HUES6 (cell line): ENCODE data around the gene PDIA6.

Experiments used
- H3K27ac ChIP-seq: 2 replicates; pipeline ENCODE4 v1.7.0; 2013; ENCODE audit warnings: low read depth, mild to moderate bottlenecking, low read length, inconsistent platforms
- H3K27me3 ChIP-seq: 2 replicates; pipeline ENCODE4 v1.6.1; 2013; ENCODE audit warnings: low read length; ENCODE audit not compliant: control insufficient read depth, insufficient read depth
- H3K36me3 ChIP-seq: 2 replicates; pipeline ENCODE4 v1.6.1; 2013; ENCODE audit warnings: low read length; ENCODE audit not compliant: control insufficient read depth, insufficient read depth
- H3K4me1 ChIP-seq: 2 replicates; pipeline ENCODE4 v1.6.1; 2013; ENCODE audit warnings: low read length; ENCODE audit not compliant: control insufficient read depth, insufficient read depth
- H3K4me3 ChIP-seq: 2 replicates; pipeline ENCODE4 v1.5.1; 2013; ENCODE audit warnings: low read depth, low read length
- H3K9ac ChIP-seq: one replicate; pipeline ENCODE4 v1.6.1; 2013; ENCODE audit warnings: mild to moderate bottlenecking, low read length
- H3K9me3 ChIP-seq: 2 replicates; pipeline ENCODE4 v1.6.1; 2013; ENCODE audit warnings: low read depth, low read length; ENCODE audit not compliant: control insufficient read depth, insufficient read depth

The PDIA6 gene

DNA sequence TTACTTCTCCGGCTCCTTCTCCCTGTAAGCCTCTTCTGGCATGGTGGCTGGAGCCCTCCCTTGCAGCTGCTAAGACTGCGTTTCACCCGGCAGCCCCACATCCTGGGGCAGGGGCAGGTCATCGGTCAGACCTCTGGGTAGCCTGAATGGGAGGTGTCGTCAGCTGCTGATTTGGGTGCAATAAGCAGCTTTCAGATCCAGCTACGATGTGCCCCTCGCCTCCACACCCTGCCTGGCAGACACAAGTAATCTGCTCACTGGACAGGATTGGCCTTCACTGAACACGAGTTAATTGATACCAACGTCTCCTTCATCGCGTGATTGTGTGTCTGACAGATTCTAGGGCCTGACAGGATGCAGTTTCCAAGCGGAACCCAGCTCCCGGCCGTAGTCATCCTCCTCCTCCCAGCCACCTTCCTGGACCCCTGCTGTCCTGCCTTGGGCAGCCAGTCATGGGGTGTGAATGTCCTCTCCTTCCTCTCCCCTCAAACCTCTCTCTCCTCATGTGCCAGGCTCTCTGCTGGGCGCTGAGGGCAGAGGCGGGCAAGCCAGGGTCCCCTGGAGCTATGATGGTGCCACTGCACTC lies 18.9 kb upstream of the PDIA6 start:
- Histone ChIP-seq H3K9ac (no peak overlapping the region), H3K27ac (no peak overlapping the region), H3K4me1 (peaks cover 14% of the 10 kb centered on the region), H3K9me3 (no peaks in the 10 kb centered on the region), H3K27me3 (peaks cover 24% of the 10 kb centered on the region), H3K36me3 (no peaks in the 10 kb centered on the region), H3K4me3 (no peak overlapping the region)

DNA sequence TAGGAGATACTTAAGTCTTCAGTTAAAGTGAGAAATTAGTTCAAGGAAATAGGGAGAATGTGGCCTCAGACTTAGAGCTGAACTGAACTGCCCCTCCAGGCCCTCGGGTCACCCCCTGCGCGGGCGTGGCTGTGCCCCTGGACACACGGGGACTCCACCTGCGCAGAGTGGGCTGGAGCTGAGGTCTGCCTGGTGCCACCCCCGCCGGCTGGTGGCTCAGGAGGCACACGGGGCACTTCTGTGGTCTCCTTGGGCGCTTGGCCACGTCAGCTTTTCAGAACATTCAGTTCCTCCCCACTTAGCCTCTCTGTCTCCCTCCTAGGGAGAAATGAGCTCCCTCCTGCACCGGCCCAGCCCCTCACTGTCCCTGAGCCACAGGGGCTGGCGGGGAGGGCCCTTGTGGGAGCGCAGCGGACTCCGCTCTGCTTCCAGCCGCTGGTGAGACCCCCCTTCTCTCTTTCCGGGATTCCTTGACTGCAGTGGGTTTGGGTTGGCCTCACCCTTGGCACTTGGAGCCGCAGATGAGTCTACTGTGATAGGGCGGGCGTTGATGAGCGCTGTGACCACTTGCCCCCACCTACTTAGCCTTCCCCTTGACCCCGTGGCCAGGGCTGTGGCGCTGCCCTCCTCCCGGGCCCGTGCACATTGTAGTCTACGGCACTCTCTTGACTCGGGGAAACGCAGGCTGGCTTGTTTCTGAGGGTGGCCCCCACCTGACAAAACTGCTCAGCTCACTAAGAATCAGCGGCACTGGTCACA lies 18.2 kb upstream of the PDIA6 start:
- Histone ChIP-seq H3K27me3 (peaks cover 24% of the 10 kb centered on the region), H3K9ac (no peak overlapping the region), H3K4me3 (no peak overlapping the region)

DNA sequence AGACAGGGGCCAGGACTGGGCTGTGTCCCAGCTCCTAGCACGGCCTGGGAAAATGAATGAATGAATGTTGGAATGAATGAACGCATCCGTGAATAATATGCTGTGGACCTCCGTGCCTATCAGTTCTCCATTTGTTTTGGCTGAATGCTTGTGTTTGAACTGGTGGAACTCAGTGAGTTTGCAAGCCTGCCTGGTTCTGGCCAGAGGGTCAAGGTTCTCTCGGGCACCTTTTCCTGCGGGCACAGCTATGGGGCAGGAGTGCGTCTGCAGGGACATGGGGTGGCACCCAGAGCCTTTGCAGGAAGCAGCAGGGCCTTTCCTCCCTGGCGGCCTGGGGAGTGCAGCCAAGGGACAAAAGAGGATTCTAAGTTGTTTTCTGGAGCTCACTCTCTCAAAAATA lies 17.6 kb upstream of the PDIA6 start:
- Histone ChIP-seq H3K4me3 (no peak overlapping the region), H3K27me3 (peaks cover 24% of the 10 kb centered on the region), H3K9ac (no peak overlapping the region), H3K4me1 (peaks cover 14% of the 10 kb centered on the region), H3K36me3 (no peaks in the 10 kb centered on the region), H3K9me3 (no peaks in the 10 kb centered on the region), H3K27ac (no peak overlapping the region)

More for the DNA sequence above, 18.2 kb upstream of the PDIA6 start:
- Histone ChIP-seq H3K36me3 (no peaks in the 10 kb centered on the region), H3K27ac (no peak overlapping the region), H3K4me1 (peaks cover 14% of the 10 kb centered on the region), H3K9me3 (no peaks in the 10 kb centered on the region)

DNA sequence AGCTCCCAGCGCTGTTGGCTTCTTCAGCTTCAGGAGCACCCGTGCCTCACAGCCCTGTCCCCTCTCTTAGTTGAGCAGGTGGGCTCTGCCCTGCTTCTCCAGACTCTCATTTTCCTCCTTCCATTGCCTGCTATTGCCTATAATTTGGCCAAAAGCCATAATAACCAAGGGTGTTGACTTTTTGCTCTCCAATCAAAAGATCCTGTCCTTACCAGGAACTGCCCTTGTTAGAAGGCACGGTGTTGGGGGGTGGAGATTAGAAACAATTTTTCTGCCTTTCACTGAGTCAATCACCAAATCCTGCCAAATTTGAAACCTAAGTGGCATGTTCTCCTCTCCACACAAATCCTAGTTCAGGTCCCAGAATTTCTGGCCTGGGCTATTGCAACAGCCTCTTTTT lies 16.7 kb upstream of the PDIA6 start:
- H3K27ac ChIP-seq: no peak overlapping the region

DNA sequence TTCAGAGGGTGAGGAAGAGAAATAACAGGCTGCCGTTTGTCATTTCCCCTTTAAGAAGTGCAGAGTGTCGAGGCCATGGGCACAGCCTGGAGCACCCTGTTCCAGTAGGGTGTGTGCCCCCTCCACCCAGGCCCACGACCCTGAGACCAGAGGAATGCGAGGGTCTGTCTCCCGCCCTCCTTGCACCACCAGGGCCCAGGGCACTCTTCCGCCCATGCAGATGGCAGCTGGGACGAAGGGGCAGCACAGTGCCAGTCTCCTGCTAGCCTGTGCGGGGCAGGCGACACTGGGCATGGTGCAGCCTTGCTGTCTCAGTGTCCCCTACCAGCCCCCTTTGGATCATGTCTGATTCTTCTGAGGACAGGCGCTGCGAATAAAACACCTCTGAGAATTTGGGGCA lies 15.8 kb upstream of the PDIA6 start:
- H3K36me3 ChIP-seq: no peaks in the 10 kb centered on the region
- no peaks in the 10 kb centered on the region for H3K9me3 ChIP-seq
- H3K27me3 ChIP-seq: peaks cover 15% of the 10 kb centered on the region
- H3K27ac ChIP-seq: no peak overlapping the region
- H3K4me3 ChIP-seq: no peak overlapping the region
- peaks cover 14% of the 10 kb centered on the region for H3K4me1 ChIP-seq
- no peak overlapping the region for H3K9ac ChIP-seq

More for the DNA sequence above, 16.7 kb upstream of the PDIA6 start:
- Histone ChIP-seq H3K9me3 (no peaks in the 10 kb centered on the region), H3K27me3 (peaks cover 23% of the 10 kb centered on the region), H3K4me1 (peaks cover 14% of the 10 kb centered on the region), H3K36me3 (no peaks in the 10 kb centered on the region), H3K4me3 (no peak overlapping the region), H3K9ac (no peak overlapping the region)

DNA sequence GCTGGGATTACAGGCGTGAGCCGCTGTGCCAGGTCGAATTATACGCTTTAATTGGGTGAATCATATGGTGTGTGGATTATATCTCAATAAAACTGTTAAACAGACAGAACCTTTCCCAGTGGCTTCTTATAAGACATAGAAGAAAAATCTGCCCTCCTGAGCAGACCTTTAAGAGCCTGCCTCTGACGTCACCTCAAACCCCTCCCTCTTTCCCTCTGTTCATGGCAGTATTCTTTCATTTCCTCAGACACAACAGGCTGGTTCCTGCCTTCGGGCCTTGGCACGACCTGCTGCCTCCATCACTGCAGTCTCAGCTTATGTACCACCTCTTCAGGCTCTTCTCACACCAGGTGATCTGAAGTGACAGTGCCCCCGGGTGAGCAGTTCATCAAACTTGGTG lies 14.0 kb upstream of the PDIA6 start:
- H3K4me3 ChIP-seq: no peak overlapping the region
- H3K27ac ChIP-seq: no peak overlapping the region
- 0 out of 2 replicates have a peak, but pooled peaks cover 2% of the 10 kb centered on the region for H3K27me3 ChIP-seq
- no peaks in the 10 kb centered on the region for H3K9me3 ChIP-seq
- no peaks in the 10 kb centered on the region for H3K36me3 ChIP-seq
- H3K4me1 ChIP-seq: peaks cover 8% of the 10 kb centered on the region; the same call in 1 of the 2 replicates
- H3K9ac ChIP-seq: no peak overlapping the region

DNA sequence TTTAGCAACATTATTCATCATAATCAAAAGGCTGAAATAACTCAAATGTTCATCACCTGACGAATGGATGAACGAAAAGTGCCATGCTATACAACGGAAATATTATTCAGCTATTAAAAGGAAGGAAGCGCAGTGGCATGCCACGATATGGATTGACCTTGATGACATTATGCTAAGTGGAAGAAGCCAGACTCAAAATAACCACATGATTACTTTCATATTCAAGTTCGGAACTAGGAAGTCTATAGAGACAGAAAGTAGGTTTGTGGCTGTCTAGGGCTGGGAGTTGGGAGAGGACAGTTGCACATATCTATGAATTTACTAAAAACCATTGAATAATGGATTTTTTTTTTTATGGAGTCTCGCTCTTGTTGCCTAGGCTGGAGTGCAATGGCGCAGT lies 13.4 kb upstream of the PDIA6 start:
- Histone ChIP-seq H3K27me3 (no peaks in the 10 kb centered on the region), H3K36me3 (no peaks in the 10 kb centered on the region), H3K9me3 (no peaks in the 10 kb centered on the region), H3K27ac (no peak overlapping the region), H3K4me1 (peaks cover 2% of the 10 kb centered on the region; the same call in 1 of the 2 replicates), H3K9ac (no peak overlapping the region), H3K4me3 (no peak overlapping the region)

DNA sequence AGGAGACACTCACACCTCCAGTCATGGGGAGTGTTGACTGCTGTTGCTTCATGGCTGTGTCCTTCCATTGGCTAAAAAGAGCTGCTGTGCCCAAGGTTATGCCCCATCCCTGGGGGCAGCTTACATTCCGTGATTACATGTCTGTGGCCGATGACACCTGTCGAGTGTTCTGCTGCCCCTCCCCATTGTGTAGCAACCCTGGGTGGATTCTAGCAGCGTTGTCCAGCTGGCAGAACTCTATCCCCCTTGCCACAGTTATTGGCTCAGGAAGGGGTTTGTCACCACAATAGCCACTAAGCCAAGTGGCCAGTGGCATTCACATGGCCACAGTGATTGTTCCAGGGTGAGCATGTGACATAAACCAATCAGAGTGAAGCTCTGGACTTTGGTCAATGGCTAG lies 11.6 kb upstream of the PDIA6 start:
- no peak overlapping the region for H3K9ac ChIP-seq
- H3K36me3 ChIP-seq: no peaks in the 10 kb centered on the region
- no peaks in the 10 kb centered on the region for H3K4me1 ChIP-seq
- no peak overlapping the region for H3K27ac ChIP-seq
- no peak overlapping the region for H3K4me3 ChIP-seq
- no peaks in the 10 kb centered on the region for H3K9me3 ChIP-seq
- H3K27me3 ChIP-seq: no peaks in the 10 kb centered on the region

DNA sequence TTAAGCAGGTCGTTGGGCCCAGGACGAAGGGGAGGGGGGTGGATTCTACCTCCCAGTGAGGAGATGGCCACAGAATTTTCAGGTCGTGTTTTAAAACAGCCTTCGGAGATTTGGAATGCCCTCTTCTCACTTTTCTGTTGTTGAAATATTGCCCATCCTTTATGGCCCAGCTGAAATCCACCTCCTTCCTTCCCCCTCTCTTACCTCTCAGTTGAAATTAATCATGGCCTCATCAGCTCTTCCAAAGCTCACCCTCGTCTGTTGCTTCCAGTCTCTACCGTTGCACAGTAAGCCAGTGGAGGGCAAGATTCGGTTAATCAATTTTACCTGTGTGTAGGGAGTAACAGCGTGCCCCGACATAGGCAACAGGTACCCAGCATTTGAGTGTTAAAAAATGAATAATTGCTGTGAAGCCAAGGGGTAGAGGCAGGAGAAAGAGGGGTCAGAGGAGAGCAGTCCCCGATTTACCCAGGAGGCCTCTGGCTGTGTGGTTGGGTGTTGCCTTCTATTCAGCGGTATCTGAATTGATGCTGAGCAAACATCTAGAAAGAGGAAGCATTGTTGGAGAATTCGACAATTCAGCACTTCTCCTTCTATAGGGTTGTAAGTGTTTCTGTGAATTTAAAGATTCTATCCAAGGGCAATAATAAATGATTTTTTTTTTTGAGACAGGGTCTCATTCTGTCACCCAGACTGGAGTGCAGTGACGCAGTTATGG lies 8.6 kb upstream of the PDIA6 start:
- no peak overlapping the region for H3K27ac ChIP-seq
- no peaks in the 10 kb centered on the region for H3K36me3 ChIP-seq
- H3K9ac ChIP-seq: no peak overlapping the region
- no peaks in the 10 kb centered on the region for H3K9me3 ChIP-seq
- H3K4me3 ChIP-seq: no peak overlapping the region
- no peaks in the 10 kb centered on the region for H3K4me1 ChIP-seq
- H3K27me3 ChIP-seq: no peaks in the 10 kb centered on the region

DNA sequence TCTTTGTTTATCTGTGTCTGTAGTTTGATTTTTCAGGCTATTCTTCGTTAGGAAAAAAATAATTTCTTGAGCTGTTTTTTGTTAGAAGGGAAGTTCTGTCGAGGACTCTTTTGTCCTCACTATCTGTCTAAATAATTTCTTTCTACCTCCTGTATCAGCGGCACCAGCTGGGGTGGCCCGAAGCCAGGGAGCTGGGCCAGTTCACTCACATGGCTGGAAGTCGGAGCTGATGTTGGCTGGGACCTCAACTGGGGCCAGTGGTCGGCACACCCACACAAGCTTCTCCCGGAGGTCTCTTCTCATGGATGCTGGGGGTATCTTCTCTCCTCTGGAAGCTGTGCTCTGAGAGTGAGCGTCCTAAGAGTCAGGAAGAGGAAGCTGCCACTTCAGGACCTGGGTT lies 8.0 kb upstream of the PDIA6 start:
- no peaks in the 10 kb centered on the region for H3K36me3 ChIP-seq
- no peaks in the 10 kb centered on the region for H3K4me1 ChIP-seq
- H3K4me3 ChIP-seq: no peak overlapping the region
- H3K27me3 ChIP-seq: no peaks in the 10 kb centered on the region
- H3K9me3 ChIP-seq: no peaks in the 10 kb centered on the region
- H3K9ac ChIP-seq: no peak overlapping the region
- H3K27ac ChIP-seq: no peak overlapping the region

DNA sequence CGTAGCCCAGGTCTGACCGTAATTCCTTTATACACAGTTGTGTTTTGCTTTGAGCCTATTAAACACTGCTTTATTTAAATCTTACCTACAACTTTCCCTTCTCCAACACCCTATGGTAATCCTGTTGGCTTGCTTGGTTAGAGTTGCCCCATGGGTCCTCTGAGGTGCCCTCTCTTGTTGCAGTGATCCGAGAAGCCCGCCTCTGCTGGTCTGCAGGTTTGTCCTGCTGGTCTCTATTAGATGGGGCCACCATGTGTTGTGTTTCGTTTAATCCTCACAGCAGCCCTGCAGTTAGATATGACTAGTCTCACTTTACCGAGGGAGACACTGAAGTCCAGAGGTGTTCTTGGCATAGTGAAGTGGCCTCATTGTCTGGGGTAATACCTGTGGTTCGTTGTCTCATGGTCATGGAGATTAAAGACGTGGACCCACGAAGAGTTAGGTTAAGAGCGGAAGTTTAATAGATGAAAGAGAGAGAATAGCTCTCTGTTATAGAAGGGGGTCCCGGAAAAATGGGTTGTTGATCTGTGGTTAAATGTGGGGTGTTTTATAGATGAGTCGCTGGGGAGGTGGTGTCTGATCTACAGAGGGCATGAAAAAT lies 7.2 kb upstream of the PDIA6 start:
- no peaks in the 10 kb centered on the region for H3K9me3 ChIP-seq
- H3K9ac ChIP-seq: no peak overlapping the region
- H3K27me3 ChIP-seq: no peaks in the 10 kb centered on the region
- no peak overlapping the region for H3K27ac ChIP-seq
- no peaks in the 10 kb centered on the region; the same call in 1 of the 2 replicates for H3K4me1 ChIP-seq
- no peak overlapping the region for H3K4me3 ChIP-seq
- H3K36me3 ChIP-seq: no peaks in the 10 kb centered on the region
